NCI-H526 treated with DMSO at 0.1 percent for 48 hours (cell line): Measurements from ENCODE around the gene TMEM107.
A peak's percentile ranks its signal among the peaks of the same experiment; 100 is the strongest.

Experiments
- DNase-seq: peaks from one replicate; lab custom pipeline; 2025; lab: John Stamatoyannopoulos, UW

The TMEM107 gene

DNA sequence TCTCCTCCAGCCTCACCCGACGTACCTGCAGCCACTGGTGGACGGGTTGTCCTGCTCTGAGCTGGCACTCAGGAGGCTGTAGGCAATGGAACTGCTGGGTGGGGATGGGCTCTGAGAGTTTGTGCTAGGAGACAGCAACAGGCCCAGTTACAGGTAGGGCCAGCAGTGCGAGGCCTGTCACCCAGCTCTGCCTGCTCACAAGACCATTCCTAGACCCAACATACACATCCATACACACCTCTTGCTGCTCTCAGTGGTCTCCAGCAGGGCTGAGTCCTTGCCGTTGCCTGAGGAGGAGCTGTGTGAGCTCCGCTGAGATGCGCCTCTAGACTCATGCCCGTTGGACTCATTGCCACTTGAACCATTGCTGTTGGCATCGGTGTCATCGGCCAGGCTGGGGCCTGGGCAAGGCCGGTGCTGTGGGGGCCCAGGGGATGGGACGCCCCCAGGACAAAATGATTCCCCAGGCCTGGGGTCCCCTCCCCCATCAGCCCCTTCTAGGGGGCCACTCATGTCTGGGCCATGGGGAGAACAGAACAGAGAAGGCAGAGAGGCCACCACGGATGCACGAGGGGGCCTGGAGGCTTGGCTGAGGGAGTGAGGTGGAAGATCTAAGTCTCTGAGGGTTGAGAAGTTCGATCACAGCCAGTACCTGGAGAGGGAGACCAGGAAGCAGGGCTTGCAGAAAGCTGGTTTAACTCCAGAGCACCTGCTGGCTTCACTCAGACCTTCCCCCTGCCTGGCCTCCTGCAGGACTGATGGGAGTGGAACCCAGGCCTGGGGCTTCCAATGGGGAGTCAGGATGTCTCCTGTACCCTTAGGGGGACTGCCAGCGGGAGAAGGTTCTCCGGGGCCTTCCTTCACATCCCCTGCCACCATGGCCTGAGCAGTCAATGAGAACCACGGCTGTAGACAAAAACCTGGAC is 25.7 kb downstream of the TMEM107 start:
- no peak for DNase-seq

DNA sequence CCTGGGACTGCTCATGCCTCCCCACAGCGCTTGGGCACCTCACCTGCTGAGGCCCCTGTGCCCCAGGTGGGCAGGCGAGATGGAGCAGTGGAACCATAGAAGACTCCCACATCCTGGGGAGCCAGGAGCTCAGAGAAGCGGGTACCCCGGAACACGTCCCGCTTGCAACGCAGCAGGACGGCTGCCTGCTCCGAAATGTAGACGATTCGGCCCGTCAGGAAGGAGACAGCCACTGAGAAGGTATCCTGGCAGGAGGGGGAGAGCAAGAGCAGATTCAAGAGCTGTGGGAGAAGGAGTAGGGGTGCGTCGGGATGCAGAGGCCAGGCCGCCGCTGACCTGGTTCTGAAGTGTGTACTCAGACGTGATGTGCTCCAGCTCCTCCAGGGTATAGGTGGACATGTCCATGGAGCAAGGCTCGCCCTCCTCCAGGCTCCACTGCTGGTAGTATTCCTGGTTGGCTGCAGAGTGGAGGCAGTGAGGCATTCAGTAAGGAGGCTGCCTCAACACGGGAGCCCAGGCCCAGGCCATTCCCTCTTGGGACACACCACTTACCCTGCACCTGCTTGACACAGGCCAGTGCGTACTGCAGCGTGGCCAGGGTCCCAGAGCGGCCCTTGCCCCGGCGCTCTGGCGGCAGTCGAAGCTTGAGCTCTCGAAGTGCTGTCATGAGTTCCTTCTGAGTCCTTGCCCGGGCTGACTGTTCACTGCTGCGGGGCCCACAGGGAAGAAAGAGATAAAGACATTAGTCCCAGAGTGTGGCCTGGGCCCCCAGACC is 26.6 kb downstream of the TMEM107 start:
- no peak for DNase-seq

DNA sequence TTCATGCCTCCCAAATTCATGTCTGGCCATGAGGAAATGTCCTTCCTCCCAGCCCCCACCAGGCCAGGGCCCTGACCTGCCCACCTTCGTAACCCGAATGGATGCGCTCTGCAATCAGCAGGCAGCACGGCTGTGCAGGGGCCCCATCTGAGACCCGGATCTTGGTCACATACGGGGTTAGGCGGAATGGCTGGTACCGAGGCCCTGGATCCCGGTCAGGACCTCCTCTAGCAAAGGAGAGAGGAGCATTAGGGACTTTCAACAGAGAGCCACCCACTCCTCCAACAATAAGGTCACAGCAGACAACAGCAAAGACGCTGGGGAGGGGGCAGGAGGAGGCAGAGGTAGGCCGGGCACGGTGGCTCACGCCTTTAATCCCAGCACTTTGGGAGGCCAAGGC is 27.6 kb downstream of the TMEM107 start:
- DNase-seq: no peak

DNA sequence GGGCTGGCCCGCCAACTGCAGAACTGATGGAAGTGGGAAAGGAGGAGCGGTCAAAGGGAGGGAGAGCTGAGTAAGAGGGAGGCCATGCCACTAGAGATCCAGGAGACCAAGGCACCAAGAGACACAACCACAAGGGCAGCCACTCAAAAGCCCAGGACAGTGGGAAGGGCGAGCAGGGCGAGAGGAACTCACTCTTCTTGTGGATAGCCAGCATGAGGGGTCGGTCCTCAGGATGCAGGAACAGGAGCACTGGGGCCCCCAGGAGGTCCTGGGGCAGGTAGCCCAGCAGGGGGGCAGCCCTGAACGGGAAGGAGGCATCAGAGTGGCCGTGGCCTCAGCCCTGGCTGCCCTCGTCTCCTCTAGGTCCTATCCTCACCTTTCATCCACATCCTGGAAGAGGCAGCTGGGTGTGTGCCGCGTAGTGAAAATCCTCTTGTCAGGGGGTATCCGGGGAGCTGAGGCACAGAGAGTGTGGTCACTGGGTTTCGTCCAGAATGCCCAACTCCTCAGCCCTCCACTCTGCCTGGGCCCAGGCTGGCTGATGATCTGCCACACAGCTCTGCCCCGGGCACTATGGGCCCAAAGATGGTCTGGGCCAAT is 28.3 kb downstream of the TMEM107 start:
- DNase-seq: no peak

DNA sequence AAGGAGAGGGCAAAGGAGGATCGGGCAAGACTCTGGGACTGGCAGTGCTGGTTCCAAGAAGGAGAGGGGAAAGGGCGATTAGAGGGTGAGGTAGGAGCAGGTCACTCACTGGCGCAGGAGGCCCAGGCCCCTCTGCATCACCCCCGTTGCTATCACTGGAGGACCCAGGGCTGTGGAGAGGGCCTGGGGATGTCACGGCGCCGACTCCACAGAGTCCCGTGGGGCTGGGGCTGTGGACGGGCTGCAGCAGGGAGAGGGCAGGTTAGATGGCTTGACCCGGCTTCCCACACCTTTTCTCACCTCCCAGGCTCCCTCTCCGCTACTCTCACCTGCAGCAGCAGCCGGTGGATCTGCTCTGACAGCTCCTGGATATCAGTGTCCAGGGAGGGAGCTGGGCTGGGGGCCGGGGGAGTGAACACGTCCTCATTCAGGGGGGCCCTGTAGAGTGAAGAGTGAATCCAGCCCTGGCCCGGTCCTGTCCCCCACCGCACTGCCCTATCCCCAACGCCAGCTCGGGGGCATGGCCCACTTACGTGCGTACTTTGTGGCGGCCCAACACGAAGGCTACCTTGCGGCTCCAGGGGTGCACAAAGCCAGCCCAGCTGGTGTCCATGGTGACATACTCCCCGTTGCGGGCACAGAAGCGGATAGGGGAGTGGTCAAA is 28.9 kb downstream of the TMEM107 start:
- no peak for DNase-seq

DNA sequence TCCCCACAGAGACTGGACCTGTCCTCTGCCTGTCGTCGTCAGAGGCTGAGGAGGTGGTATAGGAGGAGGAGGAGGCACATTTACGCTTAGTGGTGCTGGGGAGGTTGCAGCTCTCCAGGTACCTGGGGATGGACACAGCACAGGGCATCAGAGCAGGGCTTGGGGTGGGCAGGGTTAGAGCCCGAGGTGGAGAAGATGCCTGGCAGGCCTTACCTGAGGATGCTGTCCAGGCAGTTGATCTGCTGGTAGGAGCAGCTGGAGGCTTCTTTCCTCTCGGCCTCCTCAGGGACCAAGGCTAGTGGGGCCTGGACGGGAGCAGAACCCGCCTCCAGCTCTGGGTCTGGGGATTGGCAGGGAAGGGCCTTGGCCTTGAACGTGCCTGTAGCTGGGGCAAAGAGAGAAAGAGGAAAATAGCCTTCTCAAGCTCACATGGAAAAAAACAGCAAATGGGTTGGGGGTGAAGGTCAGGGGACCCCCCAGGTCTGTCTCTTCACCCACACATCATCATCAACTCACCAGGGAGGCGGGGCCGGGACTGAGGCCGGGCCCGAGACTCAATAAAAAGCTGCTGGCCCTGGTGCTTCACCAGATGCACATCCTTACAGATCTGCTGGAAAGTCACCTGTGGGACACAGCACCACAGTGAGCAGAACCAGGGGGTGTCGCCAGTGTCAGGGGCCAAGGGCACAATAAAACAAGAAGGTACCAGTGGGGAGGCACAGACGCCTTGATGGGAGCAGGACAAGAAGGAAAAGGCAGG is 29.6 kb downstream of the TMEM107 start:
- no peak for DNase-seq

DNA sequence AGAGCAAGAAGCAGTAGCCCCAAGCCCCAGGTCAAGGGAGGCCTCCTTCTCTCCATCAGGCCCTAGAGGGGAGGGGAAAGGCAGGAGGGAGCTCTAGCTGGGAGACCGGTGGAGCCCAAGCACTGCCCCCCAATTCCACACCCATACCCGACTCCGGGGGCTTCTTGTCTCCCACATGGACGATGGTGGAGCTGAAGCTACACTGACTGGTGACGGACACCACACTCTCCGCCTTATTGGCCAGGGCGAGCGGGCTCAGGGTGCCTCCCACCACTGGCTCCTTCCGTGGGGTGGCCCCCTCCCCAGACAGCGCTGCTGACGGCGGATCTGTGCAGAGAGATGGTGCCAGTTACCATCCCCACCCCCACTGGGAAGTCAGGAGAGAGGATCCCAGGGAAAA is 30.4 kb downstream of the TMEM107 start:
- no peak for DNase-seq

DNA sequence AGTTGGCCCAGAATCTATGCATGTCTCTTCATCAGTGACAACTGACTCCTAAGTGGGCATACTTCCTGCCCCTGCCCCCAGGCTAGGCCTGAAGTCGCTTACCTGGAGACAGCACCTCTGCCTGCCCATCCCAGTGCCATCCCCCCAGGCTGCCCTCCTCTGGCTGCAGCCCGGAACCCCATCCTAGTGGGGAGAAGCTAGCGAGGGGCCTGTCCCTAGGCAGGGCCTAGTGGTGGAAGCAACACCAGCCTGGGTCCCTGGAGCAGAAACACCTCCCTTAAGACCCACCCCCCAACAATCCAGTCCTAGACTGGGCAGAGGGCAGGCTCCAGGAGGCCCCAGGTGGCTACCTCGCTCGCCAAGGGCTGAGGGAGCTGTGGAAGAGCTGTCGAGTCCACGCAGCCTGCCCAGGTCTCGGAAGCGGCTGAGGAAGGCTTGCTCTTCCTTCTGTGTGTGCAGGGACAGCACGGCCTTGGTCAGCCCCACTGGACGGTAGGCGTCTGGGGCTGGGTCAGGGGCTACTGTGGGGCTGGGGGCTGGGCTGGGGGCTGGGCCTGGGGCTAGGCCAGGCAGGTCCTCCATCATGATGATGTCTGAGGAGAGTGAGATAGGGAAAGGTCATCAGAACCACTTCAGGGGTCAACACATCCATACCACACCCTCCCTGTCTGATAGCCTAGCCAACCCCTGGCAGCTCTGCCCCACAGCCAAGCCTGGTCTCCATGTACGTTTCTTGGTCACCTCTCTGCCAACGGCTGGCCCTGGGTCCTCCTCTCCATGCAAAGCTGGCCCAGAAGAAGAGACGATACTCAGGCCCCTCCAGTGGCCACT is 31.6 kb downstream of the TMEM107 start:
- DNase-seq: no peak

DNA sequence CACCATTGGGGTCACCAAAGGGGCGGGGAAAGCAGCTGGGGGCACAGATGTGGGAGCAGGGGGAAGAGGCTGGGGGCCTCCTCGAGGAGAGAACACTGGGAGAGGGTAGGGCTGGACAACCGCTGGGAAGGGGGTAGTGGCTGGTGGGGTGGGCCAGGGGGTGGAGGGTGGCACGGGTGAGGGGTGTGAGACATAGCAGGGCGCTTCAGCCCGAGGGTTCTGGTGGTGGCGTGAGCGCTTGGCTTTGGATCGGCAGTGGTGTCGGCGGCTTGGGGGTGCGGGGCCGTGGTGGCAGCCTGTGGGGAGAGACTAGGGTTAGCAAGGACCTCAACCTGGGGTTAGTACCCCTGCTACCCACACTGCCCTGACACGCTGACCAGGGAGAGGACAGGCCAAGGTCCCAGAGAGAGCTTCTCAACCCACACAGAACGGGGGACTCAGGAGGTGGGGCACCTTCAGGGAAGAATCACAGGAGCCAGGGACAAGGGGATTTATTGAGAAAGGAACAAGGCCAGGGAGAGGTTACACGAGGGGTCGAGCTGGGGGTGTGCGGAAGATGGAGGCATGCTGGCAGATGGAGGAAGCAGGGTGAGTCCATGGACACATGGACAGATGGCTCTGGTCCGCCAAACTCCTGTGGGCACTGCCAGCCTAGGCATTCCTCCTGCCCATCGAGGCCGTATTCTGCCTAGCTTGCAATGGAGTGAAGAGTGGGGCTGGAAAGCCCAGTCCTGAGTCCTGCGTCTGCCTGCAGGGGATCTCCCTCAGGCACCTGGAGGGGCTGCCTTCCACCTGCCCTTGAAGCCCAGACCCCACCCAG is 32.4 kb downstream of the TMEM107 start:
- DNase-seq: no peak

DNA sequence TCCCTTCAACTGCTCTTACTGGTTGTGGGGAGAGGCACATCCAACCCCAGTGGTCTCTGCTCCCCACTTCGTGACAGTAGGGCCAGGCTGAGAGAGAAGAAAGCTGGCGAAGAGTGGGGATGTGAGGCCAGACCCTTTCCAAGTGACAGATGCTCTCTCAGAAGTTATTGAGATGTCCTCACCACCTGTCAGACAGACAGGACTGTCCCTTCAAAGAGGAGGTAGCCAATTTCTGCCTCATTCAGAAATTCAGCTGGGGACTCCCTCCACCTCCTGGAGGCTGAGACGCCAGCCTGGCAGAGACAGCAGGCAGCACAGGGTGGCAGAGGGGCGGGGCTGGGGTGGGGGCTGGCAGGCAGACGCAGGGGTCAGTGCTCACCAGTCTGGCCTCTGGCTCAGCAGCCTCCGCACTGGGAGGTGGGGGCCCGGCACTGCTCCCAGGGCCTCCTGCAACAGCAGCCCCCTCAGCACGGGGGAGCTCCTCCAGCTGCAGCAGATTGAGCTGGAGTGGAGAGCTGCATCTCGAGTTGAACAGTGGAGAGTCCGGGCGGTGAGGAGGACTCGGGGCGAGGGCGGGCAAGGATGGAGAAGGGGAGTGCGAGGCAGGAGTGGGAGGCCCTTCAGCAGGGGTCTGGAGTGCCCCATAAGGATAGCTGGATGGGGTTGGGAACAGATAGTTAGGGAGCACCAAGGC is 33.1 kb downstream of the TMEM107 start:
- DNase-seq: no peak

DNA sequence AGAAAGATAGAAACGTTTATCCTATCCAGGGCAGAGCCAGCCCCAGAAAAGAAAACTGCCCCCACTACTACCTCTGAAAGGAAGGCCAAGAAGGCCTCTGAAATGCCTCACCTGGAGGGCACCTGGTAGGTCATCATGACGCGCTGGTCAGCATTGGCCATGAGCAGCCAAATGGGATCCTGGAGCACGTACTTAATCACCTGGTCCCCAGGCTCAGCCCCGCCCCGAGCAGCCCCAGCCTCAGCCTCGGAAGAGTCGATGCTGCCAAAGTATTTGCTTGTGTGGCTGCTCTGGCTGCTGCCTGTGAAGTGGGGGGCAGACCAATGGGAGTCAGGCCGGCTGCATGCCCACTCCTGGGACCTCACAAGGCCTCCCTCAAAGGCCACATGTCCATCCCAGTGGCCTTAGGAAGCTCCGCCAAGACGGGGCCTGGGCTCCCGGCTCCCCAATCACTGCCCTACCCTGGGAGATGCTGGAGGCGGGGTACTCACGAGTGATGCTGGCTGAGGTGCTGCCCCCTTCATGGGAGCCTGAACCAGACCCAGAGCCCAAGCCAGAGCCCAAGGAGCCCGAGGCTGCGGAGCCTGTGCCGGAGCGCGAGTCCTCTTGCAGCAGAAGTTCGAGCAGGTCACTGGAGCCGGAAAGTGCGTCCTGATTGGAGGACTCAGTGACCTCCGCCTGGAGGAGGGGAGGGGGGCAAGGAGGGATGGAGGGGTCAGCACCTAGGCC is 33.9 kb downstream of the TMEM107 start:
- DNase-seq: no peak

DNA sequence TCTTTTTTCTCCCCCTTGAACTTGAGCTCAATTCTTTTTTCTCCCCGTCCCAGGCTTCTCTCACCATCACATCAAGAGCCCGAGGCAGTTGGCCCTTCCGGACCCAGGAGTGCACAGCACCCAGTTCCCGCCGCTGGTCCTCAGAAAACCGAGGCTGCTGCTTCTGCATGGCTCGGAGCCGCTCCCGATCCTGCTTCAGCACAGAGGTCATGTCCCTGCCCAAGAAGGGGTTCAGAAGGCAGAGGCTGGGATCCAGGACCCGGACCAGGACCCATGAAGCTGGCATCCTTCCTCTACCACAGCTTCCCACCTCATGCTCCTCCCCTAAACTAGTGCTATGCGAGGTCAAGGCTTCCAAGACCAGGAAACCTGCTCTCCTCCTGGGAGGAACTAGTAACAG is 34.4 kb downstream of the TMEM107 start:
- no peak for DNase-seq

DNA sequence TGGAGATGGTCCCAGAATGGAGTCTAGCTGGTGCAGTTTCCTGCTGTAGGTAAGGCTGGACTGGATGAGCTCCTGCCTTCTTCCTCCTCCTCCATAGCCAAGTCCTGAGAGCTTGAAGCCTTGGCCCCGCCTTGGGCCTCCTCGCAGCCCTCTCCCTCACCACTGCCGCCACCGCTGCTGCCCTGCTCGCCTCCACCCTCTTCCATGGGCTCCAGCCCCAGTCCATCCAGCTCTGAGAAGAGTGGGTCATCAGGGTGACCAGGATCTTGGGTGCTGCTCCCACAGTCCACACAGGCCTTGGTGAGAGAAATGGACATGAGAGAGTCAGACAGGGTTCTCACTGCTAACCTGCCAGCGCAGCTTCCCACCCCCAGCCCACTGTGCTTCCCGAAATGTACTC is 35.1 kb downstream of the TMEM107 start:
- DNase-seq: no peak

DNA sequence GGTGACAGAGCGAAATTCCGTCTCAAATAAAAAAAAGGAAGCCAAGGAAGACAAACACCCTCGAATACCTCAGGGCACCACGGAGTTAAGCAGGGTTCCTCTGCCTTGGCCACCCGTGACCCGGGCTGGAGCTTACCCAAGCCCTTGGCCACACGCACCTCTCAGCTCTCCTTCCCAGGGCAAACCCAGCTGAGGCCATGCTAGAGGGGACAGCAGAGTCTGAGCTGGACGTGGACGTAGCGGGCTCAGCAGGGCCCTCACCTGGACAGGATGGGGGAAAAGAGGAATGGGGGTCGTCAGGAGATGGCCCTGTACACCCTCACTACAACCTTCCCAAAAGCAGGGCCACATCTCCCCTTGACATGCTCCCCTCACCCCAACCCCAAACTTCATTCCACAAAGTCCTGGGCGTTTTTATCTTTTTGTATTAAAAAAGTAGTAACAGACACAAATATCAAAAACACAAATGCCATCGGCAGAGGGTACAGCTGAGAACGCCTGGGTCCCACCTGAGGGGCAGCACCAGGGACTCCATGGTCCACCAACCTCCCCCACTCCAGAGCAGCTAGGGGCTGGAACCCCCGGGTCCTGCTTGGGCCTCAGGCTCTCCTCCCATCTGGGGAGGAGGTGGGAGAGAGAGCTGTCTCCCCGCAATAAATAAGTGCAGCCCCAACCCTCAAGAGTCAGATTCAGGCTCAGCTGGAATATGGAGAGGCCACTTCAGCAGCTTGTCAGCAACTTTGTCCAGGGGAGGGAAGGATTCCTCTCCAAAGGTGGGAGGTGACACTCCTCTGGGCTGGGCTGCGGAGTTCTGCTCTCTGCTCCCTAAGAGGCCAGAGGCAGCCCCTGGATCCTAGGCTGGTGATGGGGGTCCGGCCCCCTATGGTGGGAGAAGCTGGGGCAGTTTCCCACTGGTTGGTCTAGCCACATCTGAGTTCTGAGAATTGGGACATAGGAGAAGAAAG is 35.8 kb downstream of the TMEM107 start:
- DNase-seq: no peak

DNA sequence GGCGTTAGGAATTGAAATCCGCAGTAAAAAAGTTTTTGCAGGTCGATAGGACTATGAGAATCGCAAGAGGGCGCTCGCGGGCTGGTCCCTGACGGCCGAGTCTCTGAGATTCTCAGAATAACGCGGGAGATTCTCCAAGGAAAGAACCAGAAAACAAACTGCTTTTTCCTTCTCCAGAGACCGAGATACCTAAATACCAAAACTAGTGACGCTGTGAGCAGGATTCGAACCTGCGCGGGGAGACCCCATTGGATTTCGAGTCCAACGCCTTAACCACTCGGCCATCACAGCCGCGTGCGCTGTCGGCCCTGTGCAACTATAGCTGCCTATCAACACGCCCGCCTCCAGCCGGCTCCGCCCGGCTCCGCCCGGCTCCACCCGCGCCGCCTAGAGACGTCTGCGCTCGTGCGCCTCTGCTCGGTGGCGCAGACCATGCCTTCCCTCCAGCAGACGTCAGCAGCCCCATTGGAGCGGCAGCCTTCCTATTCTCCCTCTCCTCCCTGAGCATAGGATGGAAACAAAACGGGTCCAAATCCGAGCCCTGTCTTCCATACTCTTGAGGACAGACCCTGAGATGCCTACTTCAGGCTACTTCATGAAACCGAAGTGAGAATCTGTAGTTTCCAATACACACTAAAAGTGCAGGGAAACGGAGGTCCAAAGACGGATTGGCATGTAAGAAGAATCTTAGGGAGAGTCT is 37.4 kb downstream of the TMEM107 start:
- peak; percentile 95 for DNase-seq

DNA sequence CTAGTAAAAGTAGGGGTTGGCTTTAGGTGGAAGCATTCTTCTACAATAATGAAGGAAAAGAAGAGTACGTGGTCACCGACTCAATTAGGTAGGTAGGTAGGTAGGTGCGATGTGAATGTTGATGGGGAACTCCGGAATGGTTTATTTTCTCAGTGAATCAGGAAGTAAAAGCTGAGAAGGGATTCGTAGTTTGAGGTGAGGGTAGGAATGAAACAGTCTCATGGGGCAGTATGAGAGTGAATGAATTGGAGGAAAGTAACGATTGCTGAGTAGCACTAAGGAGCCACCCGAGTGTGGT is 37.9 kb downstream of the TMEM107 start:
- no peak for DNase-seq
